GM23248 (cell line): ENCODE data around the gene ZNF410.

Source experiments
- EZH2 ChIP-seq: fragments of 200-600 bp; sonication (generic); IDR thresholded peaks from 2 replicates; pipeline ENCODE4 v1.6.1; 2018; ENCODE audit warnings: antibody characterized with exemption, mild to moderate bottlenecking; ENCODE audit not compliant: insufficient read depth, poor library complexity, severe bottlenecking
- EZH2phosphoT487 ChIP-seq: fragments of 200-600 bp; sonication (generic); IDR thresholded peaks from 2 replicates; pipeline ENCODE4 v1.6.1; 2018; ENCODE audit warnings: antibody characterized with exemption, moderate library complexity, mild to moderate bottlenecking, low read depth; ENCODE audit not compliant: insufficient read depth

- TF ChIP-seq EZH2phosphoT487: no peak
- TF ChIP-seq EZH2: no peak
Observed at GRCh38 chr14:73862480-73862879, 24.2 kb upstream of the ZNF410 start.
